ENCODE measurements around the gene CUTA. TPM values are rescaled to one million over a fixed set of nuclear protein-coding genes. Genes with fewer than 3 reads are reported as not detected.

The CUTA gene, protein sequence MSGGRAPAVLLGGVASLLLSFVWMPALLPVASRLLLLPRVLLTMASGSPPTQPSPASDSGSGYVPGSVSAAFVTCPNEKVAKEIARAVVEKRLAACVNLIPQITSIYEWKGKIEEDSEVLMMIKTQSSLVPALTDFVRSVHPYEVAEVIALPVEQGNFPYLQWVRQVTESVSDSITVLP
- 106 and 522 TPM in 2 replicates for total RNA-seq (ENCODE audit: low replicate concordance)

DNA sequence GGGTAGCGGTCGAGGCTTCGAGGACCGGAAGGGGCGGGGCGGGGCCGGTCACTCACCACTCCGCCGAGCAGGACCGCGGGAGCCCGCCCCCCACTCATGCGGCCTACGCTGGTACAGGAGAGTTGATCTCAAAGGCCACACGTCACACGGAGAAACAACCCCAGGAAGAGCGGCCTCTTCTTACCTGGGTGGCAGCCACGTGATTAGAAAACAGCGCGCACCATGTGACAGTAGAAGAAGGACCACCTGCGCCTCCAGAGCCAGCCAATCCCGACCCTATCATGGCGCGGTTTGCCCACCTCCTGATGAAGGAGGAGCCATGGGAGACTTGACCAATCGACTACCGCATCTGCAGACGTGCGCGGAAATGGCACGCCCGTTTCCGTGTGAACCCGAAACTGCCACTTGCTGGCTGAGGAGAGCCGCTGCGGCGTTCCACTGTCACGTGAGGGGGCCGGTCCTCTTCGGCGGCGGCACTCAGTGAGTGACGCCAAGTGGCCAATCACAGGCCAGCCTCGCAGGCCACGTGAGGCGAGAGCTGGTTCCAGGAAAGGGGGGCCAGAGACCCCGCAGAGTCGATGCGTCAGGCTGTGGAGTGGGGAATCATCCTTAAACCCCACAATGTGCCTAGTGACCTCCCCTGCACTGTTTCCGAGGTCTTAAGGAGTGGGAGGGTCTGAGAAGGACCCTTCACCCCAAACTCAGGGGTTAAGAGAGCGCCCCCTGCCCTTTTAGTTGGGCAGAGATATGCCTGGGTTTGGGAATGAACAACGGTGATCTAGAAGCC, at the start of gene CUTA:
CUTA (minus strand) TSS at position 205 of the 787 bp plus-strand sequence; CDS start at position 98, 107 bp downstream.
- TF ChIP-seq CTCF (IDR thresholded peaks at IDR 0.05; ENCODE audit: insufficient read depth, low read length): no peak
- peak within 1 kb of the TSS; percentile 96 for H3K4me3 ChIP-seq (ENCODE audit: low read depth, low read length)
- peak; percentile 100 for DNase-seq (ENCODE audit: low read depth)

DNA sequence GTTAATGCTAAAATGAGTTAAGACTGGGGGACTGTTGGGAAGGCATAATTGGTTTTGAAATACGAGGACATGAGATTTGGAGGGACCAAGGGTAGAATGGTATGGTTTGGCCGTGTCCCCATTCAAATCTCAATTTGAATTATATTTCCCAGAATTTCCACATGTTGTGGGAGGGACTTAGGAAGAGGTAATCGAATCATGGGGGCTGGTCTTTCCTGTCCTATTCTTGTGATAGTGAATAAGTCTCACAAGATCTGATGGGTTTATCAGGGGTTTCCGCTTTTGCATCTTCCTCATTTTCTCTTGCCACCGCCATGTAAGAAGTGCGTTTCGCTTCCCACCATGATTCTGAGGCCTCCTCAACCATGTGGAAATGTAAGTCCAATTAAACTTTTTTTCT, 49.2 kb upstream of the CUTA start:
- no peak for TF ChIP-seq CTCF (IDR thresholded peaks at IDR 0.05; ENCODE audit: insufficient read depth, low read length)
- no peak overlapping the region for H3K4me3 ChIP-seq (ENCODE audit: low read depth, low read length)
- DNase-seq (ENCODE audit: low read depth): no peak

DNA sequence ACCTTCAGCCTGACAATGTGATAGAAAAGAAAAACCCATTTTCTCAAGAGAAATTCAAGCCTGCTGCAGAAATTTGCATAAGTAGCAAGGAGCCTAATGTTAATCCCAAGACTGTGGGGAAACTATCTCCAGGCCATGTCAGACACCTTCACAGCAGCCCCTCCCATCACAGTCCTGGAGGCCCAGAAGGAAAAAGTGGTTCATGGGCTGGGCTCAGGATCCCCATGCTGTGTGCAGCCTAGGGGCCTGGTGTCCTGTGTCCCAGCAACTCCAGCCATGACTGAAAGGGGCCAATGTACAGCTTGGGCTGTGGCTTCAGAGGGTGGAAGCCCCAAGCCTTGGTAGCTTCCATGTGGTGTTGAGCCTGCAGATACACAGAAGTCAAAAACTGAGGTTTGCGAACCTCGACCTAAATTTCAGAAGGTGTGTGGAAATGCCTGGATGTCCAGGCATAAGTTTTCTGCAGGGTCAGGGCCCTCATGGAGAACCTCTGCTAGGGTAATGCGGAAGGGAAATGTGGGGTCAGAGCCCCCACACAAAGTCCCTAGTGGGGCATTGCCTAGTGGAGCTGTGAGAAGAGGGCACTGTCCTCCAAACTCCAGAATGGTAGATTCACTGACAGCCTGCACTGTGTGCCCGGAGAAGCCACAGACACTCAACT, 48.3 kb upstream of the CUTA start:
- no peak overlapping the region for H3K4me3 ChIP-seq (ENCODE audit: low read depth, low read length)
- no peak for DNase-seq (ENCODE audit: low read depth)
- TF ChIP-seq CTCF (IDR thresholded peaks at IDR 0.05; ENCODE audit: insufficient read depth, low read length): no peak

DNA sequence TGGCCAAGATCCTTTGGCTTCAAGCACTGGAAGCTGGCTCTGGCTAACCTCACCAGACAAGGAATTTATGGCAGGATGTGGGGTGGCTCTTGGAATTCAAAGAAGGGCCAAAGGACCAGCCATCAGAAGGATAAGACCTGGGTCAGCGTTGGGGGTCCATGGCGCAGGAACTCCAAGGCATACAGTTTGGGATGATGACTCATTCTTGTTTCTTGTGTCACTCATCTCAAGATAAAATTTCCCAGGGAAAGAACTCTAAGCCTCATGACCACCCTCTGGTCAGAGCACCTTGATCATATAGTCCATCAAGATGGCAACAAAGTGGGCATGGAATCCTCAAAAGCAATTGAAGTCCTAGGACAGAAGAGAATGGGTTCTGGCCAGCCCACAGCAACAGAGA, 41.3 kb upstream of the CUTA start:
- TF ChIP-seq CTCF (IDR thresholded peaks at IDR 0.05; ENCODE audit: insufficient read depth, low read length): no peak
- H3K4me3 ChIP-seq (ENCODE audit: low read depth, low read length): no peak overlapping the region
- DNase-seq (ENCODE audit: low read depth): no peak

DNA sequence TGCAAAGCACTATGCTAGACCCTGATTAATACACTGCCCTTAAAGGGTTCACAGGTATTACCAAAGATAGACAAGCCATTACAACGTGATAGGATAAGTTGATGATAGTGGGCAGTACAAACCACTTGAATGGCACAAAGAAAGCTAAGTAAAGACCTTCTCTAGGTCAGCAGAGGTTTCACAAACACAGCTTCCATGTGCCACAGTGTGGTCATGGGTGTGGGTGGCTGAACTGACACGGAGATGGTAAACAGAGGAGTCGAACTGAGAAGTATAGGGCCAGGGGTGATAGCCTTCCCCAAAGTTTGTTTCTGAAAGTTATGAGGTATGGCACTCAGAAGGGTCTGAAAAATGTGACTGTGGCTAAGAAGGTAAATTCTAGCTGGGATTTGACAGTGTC, 40.8 kb upstream of the CUTA start:
- H3K4me3 ChIP-seq (ENCODE audit: low read depth, low read length): no peak overlapping the region
- DNase-seq (ENCODE audit: low read depth): no peak
- no peak for TF ChIP-seq CTCF (IDR thresholded peaks at IDR 0.05; ENCODE audit: insufficient read depth, low read length)

GRCh38 chr6:33456156-33456555, 38.2 kb upstream of the CUTA start:
- no peak overlapping the region for H3K4me3 ChIP-seq (ENCODE audit: low read depth, low read length)
- DNase-seq (ENCODE audit: low read depth): no peak
- no peak for TF ChIP-seq CTCF (IDR thresholded peaks at IDR 0.05; ENCODE audit: insufficient read depth, low read length)
